GM19099 (cell line): ENCODE data around the gene CEACAM21.

Experiments
- POLR2A ChIP-seq: IDR thresholded peaks from 3 replicates; pipeline ENCODE4 v1.6.1; 2011; ENCODE audit warnings: low read depth; ENCODE audit not compliant: insufficient read length; ENCODE audit errors: extremely low read depth

The CEACAM21 gene

GRCh38 chr19:41543582-41543981 is 32.4 kb upstream of the CEACAM21 start:
- TF ChIP-seq POLR2A, result no peak

- peak; percentile 37 for TF ChIP-seq POLR2A
These were observed 30.4 kb upstream of the CEACAM21 start for GRCh38 chr19:41545547-41545946.

- TF ChIP-seq POLR2A, result peak; percentile 56
These were observed 29.6 kb upstream of the CEACAM21 start for GRCh38 chr19:41546386-41546789.

GRCh38 chr19:41546961-41547360 is 29.0 kb upstream of the CEACAM21 start:
- TF ChIP-seq POLR2A, result no peak

- no peak for TF ChIP-seq POLR2A
These were observed 28.4 kb upstream of the CEACAM21 start for GRCh38 chr19:41547569-41547968.

GRCh38 chr19:41548047-41548446 is 27.9 kb upstream of the CEACAM21 start:
- no peak for TF ChIP-seq POLR2A

- TF ChIP-seq POLR2A, result peak; percentile 98
These were observed 26.8 kb upstream of the CEACAM21 start for GRCh38 chr19:41548954-41549688.

- no peak for TF ChIP-seq POLR2A
These were observed 26.1 kb upstream of the CEACAM21 start for GRCh38 chr19:41549884-41550283.

- no peak for TF ChIP-seq POLR2A
These were observed 24.8 kb upstream of the CEACAM21 start for GRCh38 chr19:41551212-41551610.

GRCh38 chr19:41551711-41552110 is 24.3 kb upstream of the CEACAM21 start:
- no peak for TF ChIP-seq POLR2A

- TF ChIP-seq POLR2A, result no peak
These were observed 23.4 kb upstream of the CEACAM21 start for GRCh38 chr19:41552558-41552957.

GRCh38 chr19:41553804-41554203 is 22.2 kb upstream of the CEACAM21 start:
- TF ChIP-seq POLR2A, result no peak

- no peak for TF ChIP-seq POLR2A
These were observed 21.1 kb upstream of the CEACAM21 start for GRCh38 chr19:41554907-41555306.

GRCh38 chr19:41555748-41556147 is 20.2 kb upstream of the CEACAM21 start:
- no peak for TF ChIP-seq POLR2A

GRCh38 chr19:41563854-41564514 is 12.0 kb upstream of the CEACAM21 start:
- no peak for TF ChIP-seq POLR2A
